ENCODE measurements around the gene LHFPL3.

- TF ChIP-seq EZH2phosphoT487 (IDR thresholded peaks at IDR 0.05; ENCODE audit: borderline replicate concordance, low read depth, low read length) (no peak), CTCF (conservative IDR thresholded peaks at IDR 0.05; ENCODE audit: low read length) (no peak)
Measured at GRCh38 chr7:104656467-104656866, 328.1 kb downstream of the LHFPL3 start.

Measured in OCI-LY7 (cell line).